K562 (cell line): Measurements from ENCODE around the gene TLR8. TPM values are rescaled to one million over a fixed set of nuclear protein-coding genes. Genes with fewer than 3 reads are reported as not detected.

Experiments used
- BACH1 ChIP-seq: fragments of 200-800 bp; sonication (Bioruptor generic); IDR thresholded peaks from 2 replicates; pipeline ENCODE4 v1.6.1; 2016; ENCODE audit warnings: missing genetic modification characterization, missing compliant biosample characterization
- CEBPB ChIP-seq: fragments of 450-650 bp; IDR thresholded peaks from 2 replicates; pipeline ENCODE4 v1.6.1; 2016; ENCODE audit warnings: missing genetic modification characterization, missing compliant biosample characterization
- MAZ ChIP-seq, 2 experiments: fragments of 450-650 bp in 1 of 2; sonication (generic) in 1 of 2; formaldehyde crosslinking; IDR thresholded peaks in 1 of 2; conservative IDR thresholded peaks in 1 of 2; 2 replicates each; pipeline versions ENCODE4 v1.4.0 to v1.5.0; 2020; ENCODE audit warnings: mild to moderate bottlenecking in 1 of 2, missing genetic modification reagents in 1 of 2
- NFRKB ChIP-seq: fragments of 450-650 bp; IDR thresholded peaks from 2 replicates; pipeline ENCODE4 v1.6.1; 2016; ENCODE audit warnings: low read depth
- PHF20 ChIP-seq: fragments of 450-650 bp; IDR thresholded peaks from 2 replicates; pipeline ENCODE4 v1.6.1; 2018; ENCODE audit not compliant: partially characterized antibody
- PML ChIP-seq: IDR thresholded peaks from 2 replicates; pipeline ENCODE4 v1.6.1; 2012; ENCODE audit warnings: low read length, inconsistent platforms
- TARDBP ChIP-seq: fragments of 450-650 bp; IDR thresholded peaks from 2 replicates; pipeline ENCODE4 v1.6.1; 2016
- TSHZ1 ChIP-seq: fragments of 250-450 bp; sonication (Bioruptor Pico); IDR thresholded peaks from 2 replicates; pipeline ENCODE4 v1.4.0; 2020; ENCODE audit warnings: mild to moderate bottlenecking, moderate library complexity
- ZKSCAN8 ChIP-seq: fragments of 200-800 bp; sonication (Bioruptor generic); IDR thresholded peaks from 2 replicates; pipeline ENCODE4 v1.6.1; 2016; ENCODE audit warnings: missing genetic modification characterization, missing compliant biosample characterization
- ZNF449 ChIP-seq: fragments of 250-450 bp; sonication (Bioruptor Pico); IDR thresholded peaks from 2 replicates; pipeline ENCODE4 v1.8.0; 2022; ENCODE audit warnings: moderate library complexity, mild to moderate bottlenecking, inconsistent platforms
- ZNF507 ChIP-seq: conservative IDR thresholded peaks from 2 replicates; pipeline ENCODE4 v1.6.1; 2017; ENCODE audit warnings: missing genetic modification characterization, missing compliant biosample characterization
- ZNF586 ChIP-seq: fragments of 450-650 bp; formaldehyde crosslinking; conservative IDR thresholded peaks from 2 replicates; pipeline ENCODE4 v1.4.0; 2020; ENCODE audit warnings: mild to moderate bottlenecking, moderate library complexity
- ZNF589 ChIP-seq: fragments of 200-800 bp; sonication (Bioruptor generic); IDR thresholded peaks from 2 replicates; pipeline ENCODE4 v1.6.1; 2016; ENCODE audit warnings: low read depth, missing genetic modification characterization, missing compliant biosample characterization
- polyA plus RNA-seq, 8 experiments: library from polyadenylated mRNA; depleted of rRNA in 4 of 8; stranded (reverse) in 5 of 8; unstranded in 3 of 8; fragments of >200 nt; fragmentation: Nextera tagmentation in 2 of 8; fragmentation: Illumina TruSeq in 1 of 8; extraction: Ambion mirVana in 2 of 8; extraction: Trizol in 1 of 8; gene quantifications; 2 replicates each; pipeline versions ENCODE4 v1.2.1 to v1.2.3, GENCODE V29; 2011 to 2014; ENCODE audit warnings: inconsistent platforms in 1 of 8, missing spikeins in 1 of 8
- total RNA-seq, 7 experiments: library from RNA; depleted of rRNA in 6 of 7; stranded (reverse); fragments of >200 nt in 6 of 7; fragmentation: Illumina TruSeq in 2 of 7; extraction: Trizol in 2 of 7; gene quantifications; 2 replicates each; pipeline versions ENCODE4 v1.2.1 to v1.2.3, GENCODE V29; 2011 to 2021; ENCODE audit warnings: low replicate concordance in 1 of 7
- TF ChIP-seq, protein P1 (sequence below): sonication (generic); formaldehyde crosslinking; IDR thresholded peaks from 2 replicates; pipeline ENCODE4 v1.4.0; 2020; ENCODE audit warnings: mild to moderate bottlenecking, missing genetic modification reagents
- TF ChIP-seq, protein P2 (sequence below): fragments of 450-650 bp; IDR thresholded peaks from 2 replicates; pipeline ENCODE4 v1.6.1; 2016; ENCODE audit warnings: missing biosample characterization, missing genetic modification characterization
- TF ChIP-seq, protein P3 (sequence below): fragments of 200-800 bp; sonication (Bioruptor generic); IDR thresholded peaks from 2 replicates; pipeline ENCODE4 v1.6.1; 2017; ENCODE audit warnings: missing genetic modification characterization, missing compliant biosample characterization

TLR8 gene
- total and polyA plus RNA-seq, 9 of the 15 experiments (the other 6 are each of a cell fraction or from before 2014, with no cell fraction given): not detected

- TF ChIP-seq, protein P1, sequence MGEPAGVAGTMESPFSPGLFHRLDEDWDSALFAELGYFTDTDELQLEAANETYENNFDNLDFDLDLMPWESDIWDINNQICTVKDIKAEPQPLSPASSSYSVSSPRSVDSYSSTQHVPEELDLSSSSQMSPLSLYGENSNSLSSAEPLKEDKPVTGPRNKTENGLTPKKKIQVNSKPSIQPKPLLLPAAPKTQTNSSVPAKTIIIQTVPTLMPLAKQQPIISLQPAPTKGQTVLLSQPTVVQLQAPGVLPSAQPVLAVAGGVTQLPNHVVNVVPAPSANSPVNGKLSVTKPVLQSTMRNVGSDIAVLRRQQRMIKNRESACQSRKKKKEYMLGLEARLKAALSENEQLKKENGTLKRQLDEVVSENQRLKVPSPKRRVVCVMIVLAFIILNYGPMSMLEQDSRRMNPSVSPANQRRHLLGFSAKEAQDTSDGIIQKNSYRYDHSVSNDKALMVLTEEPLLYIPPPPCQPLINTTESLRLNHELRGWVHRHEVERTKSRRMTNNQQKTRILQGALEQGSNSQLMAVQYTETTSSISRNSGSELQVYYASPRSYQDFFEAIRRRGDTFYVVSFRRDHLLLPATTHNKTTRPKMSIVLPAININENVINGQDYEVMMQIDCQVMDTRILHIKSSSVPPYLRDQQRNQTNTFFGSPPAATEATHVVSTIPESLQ (CRISPR knock-in tag): 0 out of 2 replicates have a peak, but pooled peaks have one; percentile 27
- TF ChIP-seq ZNF589 (CRISPR knock-in tag): peak; percentile 99
- TF ChIP-seq TSHZ1 (CRISPR knock-in tag): peak; percentile 37; the same call in 1 of the 2 replicates
- TF ChIP-seq, protein P2, sequence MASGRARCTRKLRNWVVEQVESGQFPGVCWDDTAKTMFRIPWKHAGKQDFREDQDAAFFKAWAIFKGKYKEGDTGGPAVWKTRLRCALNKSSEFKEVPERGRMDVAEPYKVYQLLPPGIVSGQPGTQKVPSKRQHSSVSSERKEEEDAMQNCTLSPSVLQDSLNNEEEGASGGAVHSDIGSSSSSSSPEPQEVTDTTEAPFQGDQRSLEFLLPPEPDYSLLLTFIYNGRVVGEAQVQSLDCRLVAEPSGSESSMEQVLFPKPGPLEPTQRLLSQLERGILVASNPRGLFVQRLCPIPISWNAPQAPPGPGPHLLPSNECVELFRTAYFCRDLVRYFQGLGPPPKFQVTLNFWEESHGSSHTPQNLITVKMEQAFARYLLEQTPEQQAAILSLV (tag): peak; percentile 68
- TF ChIP-seq, protein P3, sequence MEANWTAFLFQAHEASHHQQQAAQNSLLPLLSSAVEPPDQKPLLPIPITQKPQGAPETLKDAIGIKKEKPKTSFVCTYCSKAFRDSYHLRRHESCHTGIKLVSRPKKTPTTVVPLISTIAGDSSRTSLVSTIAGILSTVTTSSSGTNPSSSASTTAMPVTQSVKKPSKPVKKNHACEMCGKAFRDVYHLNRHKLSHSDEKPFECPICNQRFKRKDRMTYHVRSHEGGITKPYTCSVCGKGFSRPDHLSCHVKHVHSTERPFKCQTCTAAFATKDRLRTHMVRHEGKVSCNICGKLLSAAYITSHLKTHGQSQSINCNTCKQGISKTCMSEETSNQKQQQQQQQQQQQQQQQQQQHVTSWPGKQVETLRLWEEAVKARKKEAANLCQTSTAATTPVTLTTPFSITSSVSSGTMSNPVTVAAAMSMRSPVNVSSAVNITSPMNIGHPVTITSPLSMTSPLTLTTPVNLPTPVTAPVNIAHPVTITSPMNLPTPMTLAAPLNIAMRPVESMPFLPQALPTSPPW (CRISPR knock-in tag): peak; percentile 52
- TF ChIP-seq ZNF507 (tag): peak; percentile 41; the same call in 1 of the 2 replicates
- TF ChIP-seq NFRKB: peak; percentile 95; the same call in 1 of the 2 replicates
- TF ChIP-seq PML: 0 out of 2 replicates have a peak, but pooled peaks have one; percentile 4
- peak; percentile 57 for TF ChIP-seq ZNF449 (CRISPR knock-in tag)
- TF ChIP-seq ZNF586 (CRISPR knock-in tag): peak; percentile 89
- peak; percentile 66 for TF ChIP-seq BACH1 (tag)
- TF ChIP-seq MAZ (CRISPR knock-in tag; conservative IDR thresholded peaks at IDR 0.05 in 1 of 2, IDR thresholded peaks at IDR 0.05 in 1 of 2): peak in 1 of 2 experiments; percentile 53; a peak in 1 of 4 replicates
- no peak for TF ChIP-seq PHF20
- peak; percentile 92 for TF ChIP-seq CEBPB (tag)
- peak; percentile 81 for TF ChIP-seq ZKSCAN8 (CRISPR knock-in tag)
- no peak for TF ChIP-seq TARDBP
Observed at GRCh38 chrX:12955882-12956703, 49.7 kb downstream of the TLR8 start (continued).
